CD4-positive, alpha-beta T cell treated with Interleukin-12 subunit alpha and Interleukin-12 subunit beta, for 1 hour (primary cell): ENCODE measurements around the gene GPR85.
"Not testable (repeated sequence)": the region's sequence is repeated elsewhere in the genome, so short reads cannot be mapped to it uniquely, and the experiment has no call there.

Source experiments
- DNase-seq: peaks from one replicate; pipeline ENCODE4 v3.0.0-alpha.2; 2020

Gene GPR85, protein sequence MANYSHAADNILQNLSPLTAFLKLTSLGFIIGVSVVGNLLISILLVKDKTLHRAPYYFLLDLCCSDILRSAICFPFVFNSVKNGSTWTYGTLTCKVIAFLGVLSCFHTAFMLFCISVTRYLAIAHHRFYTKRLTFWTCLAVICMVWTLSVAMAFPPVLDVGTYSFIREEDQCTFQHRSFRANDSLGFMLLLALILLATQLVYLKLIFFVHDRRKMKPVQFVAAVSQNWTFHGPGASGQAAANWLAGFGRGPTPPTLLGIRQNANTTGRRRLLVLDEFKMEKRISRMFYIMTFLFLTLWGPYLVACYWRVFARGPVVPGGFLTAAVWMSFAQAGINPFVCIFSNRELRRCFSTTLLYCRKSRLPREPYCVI

GRCh38 chr7:113086431-113086888 is at the start of gene GPR85:
GPR85 (minus strand) TSS chr7:113086827; CDS start chr7:113084721, 2,106 bp downstream.
- DNase-seq = peak; percentile 6

DNA sequence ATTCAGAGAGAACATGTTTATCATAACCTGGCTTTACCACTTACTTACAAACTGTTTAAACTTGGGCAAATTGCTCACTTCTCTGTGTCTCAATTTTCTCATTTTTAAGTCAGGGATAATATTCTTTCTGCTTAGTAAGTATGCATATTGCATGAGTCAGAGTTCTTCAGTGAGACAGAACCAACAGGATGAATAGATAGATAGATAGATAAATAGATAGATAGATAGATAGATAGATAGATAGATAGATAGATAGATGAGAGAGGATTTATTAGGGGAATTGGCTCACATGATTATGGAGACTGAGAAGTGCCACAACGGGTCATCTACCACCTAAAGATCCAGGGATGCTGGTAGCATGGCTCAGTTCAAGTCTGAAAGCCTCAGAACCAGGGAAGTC is 47.4 kb upstream of the GPR85 start:
- DNase-seq = no peak

- DNase-seq = no peak
Measured at GRCh38 chr7:113131367-113131766, 44.7 kb upstream of the GPR85 start.

- no peak for DNase-seq
Measured at GRCh38 chr7:113128031-113128430, 41.4 kb upstream of the GPR85 start.

DNA sequence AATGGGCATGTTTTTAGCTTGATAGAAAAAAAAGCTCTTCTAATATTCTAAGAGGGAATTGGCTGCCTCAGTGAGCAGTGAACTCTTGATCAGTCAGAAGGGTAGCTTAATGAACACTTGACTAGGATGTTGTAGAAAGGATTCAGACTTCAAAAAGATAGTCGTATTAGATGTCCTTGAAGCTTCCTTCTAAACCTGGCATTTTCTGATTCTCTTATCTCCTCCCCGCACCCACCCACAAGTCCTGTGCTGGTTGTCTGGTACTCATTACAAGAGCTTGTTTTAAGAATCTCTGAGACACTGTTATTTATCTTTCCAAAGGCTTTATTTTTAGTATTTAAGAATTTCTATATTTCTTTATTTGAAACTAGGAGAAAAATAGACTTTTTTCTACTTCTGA is 39.1 kb upstream of the GPR85 start:
- DNase-seq = no peak

DNA sequence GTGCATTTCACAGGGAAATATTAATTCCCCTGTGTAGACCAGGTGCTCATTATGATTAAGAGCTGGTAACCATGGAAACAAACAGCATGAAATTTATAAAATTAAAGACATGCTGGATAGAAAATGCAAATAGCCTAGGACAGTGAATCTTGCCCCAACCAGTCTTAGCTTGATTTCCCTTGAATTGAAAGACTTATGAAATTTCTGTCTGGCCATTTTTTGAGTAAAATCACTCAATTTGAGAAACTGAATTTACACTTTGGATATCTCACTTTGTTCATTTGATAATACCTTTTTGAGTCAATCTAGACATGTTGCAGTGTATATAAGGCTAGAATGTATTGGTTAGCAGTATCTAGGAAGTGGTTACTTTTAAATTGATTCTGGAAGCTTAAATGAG is 36.1 kb upstream of the GPR85 start:
- no peak for DNase-seq

DNA sequence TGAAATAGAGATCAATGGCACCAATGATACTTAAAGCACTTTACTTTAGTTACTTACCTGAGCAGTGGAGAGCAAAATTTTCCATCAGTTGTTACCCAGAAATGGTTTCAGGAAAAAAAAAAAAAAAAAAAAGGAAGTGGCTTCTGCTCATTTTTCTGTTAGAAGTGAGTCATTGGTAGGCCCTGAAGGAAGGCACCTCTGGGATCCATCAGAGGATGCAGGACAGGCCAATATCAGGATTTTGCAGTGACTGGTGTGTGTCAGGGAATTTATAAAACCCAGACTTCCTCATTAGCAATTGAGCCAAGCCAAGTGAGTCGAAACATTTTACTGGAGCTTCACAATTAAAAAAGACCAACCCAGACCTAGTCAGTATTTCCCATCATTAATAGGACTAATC is 34.0 kb upstream of the GPR85 start:
- no peak for DNase-seq

- DNase-seq = no peak
Measured at GRCh38 chr7:113119429-113119828, 32.8 kb upstream of the GPR85 start.

GRCh38 chr7:113118074-113118959 is 31.7 kb upstream of the GPR85 start, which contains the start of gene SMIM30:
SMIM30 (minus strand) TSS chr7:113118554; CDS start chr7:113117578, 976 bp downstream.
- peak; percentile 88 for DNase-seq

- DNase-seq = not testable (repeated sequence)
Measured at GRCh38 chr7:113117374-113117774, 30.7 kb upstream of the GPR85 start.

GRCh38 chr7:113113912-113114311 is 27.3 kb upstream of the GPR85 start:
- no peak for DNase-seq

DNA sequence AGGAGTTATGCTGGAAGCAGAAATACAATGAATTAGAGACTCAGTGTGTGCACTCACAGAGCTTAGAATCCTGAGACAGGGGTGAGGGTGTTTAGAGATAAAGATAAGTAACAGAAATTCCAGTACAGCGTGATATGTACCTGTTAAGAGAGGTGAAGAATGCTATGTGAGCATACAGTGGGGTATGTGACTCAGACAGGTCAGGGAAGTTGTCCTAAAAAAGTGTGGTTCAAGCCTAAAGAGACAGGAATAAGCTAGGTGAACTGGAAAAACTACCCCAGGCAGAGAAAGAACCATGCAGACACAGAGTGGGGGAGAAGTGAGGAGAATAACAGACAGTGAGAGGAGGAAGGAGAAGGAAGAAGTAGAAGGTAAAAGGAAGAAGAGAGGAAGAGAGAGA is 23.1 kb upstream of the GPR85 start:
- DNase-seq = no peak

GRCh38 chr7:113100121-113100603 is 13.5 kb upstream of the GPR85 start:
- no peak for DNase-seq

DNA sequence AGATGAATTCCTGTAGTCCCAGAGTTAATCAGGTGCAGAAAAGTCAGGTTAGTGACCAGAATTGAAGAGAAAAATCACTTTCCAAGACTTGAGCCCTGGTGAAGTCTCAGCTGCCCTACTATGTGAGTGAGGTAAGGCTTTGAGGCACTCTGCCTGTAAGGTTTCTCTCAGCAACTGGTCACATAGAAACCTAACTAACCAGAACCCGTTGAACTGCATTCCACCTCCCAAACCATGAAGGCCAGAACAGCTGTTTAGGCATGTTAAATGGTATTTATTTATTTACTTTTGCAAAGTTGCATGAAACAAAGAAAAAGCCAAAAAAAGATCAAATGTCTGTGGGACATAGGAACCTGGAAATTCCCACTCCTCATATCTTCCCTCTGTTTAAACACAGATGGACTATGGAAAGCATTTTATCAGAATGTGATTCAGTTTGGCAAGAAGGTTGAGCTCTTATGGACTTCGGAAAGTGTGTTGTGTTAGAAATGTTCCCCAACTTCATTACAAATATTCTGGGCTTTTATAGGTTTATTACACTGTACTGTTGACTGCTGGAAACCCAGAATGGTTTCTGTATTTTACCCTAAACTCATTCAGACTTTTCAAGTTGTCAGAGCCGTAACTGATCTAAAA is 12.8 kb upstream of the GPR85 start:
- DNase-seq = no peak

GRCh38 chr7:113094517-113095249 is 8.1 kb upstream of the GPR85 start:
- DNase-seq = no peak

DNA sequence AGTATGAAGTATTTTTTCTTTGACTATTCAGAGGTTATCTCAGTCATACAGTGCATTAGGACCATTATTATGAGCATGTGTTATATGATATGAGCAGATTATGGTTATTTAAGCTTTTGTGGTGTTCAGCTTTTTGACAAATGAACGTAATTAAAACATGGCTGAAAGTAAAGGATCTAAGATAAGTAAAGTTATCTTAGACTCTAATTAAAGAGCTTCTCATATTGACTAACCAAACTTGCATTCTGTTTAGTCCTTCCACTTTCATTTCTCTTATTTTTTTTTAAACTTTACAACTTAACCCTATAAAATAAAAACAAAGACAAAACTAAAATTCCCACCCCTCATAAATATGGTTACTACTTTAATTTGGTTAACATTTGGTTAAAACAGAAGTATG is 6.9 kb upstream of the GPR85 start:
- no peak for DNase-seq

DNA sequence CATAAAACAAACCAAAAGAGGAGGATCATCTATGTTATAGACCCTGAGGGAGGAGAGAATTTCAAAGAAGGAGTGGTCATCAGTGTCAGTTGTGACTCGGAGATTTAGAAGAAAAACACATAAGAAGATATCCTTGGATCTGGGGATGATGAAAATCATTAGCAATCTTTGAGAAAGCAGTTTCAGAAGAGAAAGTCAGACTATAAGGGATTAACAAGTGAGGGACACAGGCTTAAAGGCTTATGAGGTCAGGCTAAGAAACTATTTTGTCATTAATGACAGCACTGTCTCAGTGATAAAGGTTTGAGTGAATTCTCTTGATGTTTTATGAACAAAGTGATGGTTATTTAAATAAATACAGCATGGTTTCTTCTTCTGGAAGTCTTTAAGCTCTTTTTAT is 6.1 kb upstream of the GPR85 start:
- DNase-seq = no peak

DNA sequence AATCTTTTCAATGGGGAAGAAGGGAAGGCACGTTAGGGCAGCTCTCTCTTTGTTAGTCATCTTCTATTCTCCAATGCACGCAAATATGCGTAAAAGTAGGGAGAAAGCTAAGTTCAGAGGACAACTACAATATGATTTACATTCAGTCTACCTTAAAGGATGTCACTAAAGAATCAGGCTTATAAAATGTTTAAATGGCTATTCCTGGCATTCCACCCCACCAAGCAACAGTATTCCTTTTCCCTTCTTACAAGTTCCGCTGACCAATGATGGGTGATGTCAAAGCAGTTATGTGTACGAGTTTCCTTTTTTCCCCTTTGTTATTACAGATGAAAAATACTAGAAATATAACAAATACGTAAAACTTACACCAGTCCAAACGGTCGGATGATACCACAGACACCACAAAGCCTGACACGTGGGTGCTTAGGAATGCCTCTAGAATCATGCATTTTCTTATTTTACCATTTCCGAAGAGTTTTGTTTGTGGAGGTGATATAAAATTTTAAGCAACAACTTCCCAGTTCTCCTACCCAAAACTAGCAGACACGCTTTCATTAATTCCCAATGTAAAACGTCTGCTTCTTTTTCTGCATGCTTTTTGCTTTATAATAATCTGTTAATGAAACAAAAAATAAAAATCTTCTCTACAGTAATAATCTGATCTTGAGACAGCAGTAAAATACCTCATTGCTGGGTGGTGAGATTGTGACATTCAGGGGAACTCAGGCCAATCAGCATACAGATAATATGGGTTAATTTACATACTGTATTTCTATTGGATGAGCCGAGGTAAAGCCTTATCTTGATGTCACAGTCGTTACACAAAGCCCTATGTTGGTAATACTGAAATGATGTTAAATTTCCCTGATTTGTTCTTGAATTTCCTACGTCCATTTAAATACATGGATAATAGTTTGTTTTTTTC is 708 bp upstream of the GPR85 start:
- peak; percentile 9 for DNase-seq

GRCh38 chr7:113085781-113086390 is 741 bp downstream of the GPR85 start:
- no peak for DNase-seq

DNA sequence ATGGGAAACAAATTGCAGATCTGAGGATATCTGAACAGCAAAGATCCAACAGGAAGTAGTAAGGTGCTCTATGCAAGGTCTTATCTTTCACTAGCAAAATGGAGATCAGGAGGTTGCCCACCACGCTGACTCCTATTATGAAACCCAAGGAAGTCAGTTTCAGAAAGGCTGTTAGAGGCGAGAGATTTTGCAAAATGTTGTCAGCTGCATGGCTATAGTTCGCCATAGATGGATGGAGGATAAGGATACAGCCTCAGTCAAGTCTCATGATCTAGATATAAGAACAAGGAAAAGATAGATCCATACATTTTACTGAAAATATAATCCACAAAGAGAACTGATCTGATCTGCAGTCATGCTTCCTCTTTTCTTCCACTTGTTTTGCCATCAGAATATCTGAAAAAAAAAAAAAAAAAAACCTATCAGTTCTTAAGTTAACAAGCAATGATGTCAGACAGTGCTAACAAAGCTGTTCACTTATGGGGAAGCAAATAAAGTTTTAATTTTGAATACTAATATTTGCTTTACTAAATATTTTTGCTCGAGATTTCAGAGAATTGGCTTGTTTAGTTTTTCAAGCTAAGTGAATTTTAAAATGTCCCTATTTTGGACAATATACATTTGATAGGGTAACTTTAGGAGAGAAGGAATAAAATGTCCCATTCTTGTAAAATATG is 2.0 kb downstream of the GPR85 start:
- no peak for DNase-seq
